Esophagus mucosa (tissue), 1 donor: ENCODE results near the gene PSMD8. TPM values are rescaled to one million over a fixed set of nuclear protein-coding genes. Genes with fewer than 3 reads are reported as not detected.
"Not testable (repeated sequence)": the region's sequence is repeated elsewhere in the genome, so short reads cannot be mapped to it uniquely, and the experiment has no call there.

Experiments used
- ATAC-seq: fragments of 200-7000 bp; cut with Tn5 transposase; one replicate; pipeline ENCODE4 v1.9.1; 2020
- total RNA-seq: library from RNA; stranded (reverse); gene quantifications from one replicate; pipeline ENCODE4 v1.2.4, GENCODE V29; 2023
- donor health status: DM: yes; HTN: yes; CAD: no.

PSMD8 gene
- total RNA-seq, 1 donor from 2014 or later: 154 TPM

GRCh38 chr19:38387550-38388348, 13.4 kb downstream of the PSMD8 start, which contains the start of gene GGN:
Gene GGN, minus strand, starts transcription at chr19:38388034. Its CDS starts 773 bp downstream, at chr19:38387261.
- ATAC-seq: peak; percentile 81

GRCh38 chr19:38388349-38389100, 14.2 kb downstream of the PSMD8 start, which contains the start of gene SPRED3:
Gene SPRED3, plus strand, starts transcription at chr19:38388697. Its CDS starts 1,606 bp downstream, at chr19:38390303.
- peak; percentile 1 for ATAC-seq

GRCh38 chr19:38389101-38389925, 14.9 kb downstream of the PSMD8 start:
- no peak for ATAC-seq

- no peak for ATAC-seq
Observed at GRCh38 chr19:38389957-38390924, 15.9 kb downstream of the PSMD8 start.

- no peak for ATAC-seq
Observed at GRCh38 chr19:38391911-38392464, 17.6 kb downstream of the PSMD8 start.

- ATAC-seq: no peak
Observed at GRCh38 chr19:38392707-38393308, 18.4 kb downstream of the PSMD8 start.

- ATAC-seq: peak; percentile 34
Observed at GRCh38 chr19:38394488-38394887, 20.1 kb downstream of the PSMD8 start.

GRCh38 chr19:38395381-38396114, 21.2 kb downstream of the PSMD8 start:
- peak; percentile 27 for ATAC-seq

GRCh38 chr19:38399081-38399480, 24.7 kb downstream of the PSMD8 start:
- no peak for ATAC-seq

- no peak for ATAC-seq
Observed at GRCh38 chr19:38399537-38399936, 25.2 kb downstream of the PSMD8 start.

- ATAC-seq: no peak
Observed at GRCh38 chr19:38400361-38400760, 26.0 kb downstream of the PSMD8 start.

- ATAC-seq: no peak
Observed at GRCh38 chr19:38401148-38401547, 26.8 kb downstream of the PSMD8 start.

GRCh38 chr19:38402623-38402966, 28.2 kb downstream of the PSMD8 start:
- no peak for ATAC-seq

GRCh38 chr19:38402967-38403674, 28.8 kb downstream of the PSMD8 start, which contains the start of gene FAM98C:
Gene FAM98C, plus strand, starts transcription at chr19:38403093. Its CDS starts 61 bp downstream, at chr19:38403154.
- ATAC-seq: peak; percentile 98

- ATAC-seq: no peak
Observed at GRCh38 chr19:38404858-38405257, 30.5 kb downstream of the PSMD8 start.

- ATAC-seq: no peak
Observed at GRCh38 chr19:38405276-38405675, 30.9 kb downstream of the PSMD8 start.

- ATAC-seq: peak; percentile 19
Observed at GRCh38 chr19:38409631-38410133, 35.3 kb downstream of the PSMD8 start.

GRCh38 chr19:38410407-38410806, 36.0 kb downstream of the PSMD8 start:
- not testable (repeated sequence) for ATAC-seq
